Measurements from ENCODE around the gene CRACR2A. TPM values are rescaled to one million over a fixed set of nuclear protein-coding genes. Genes with fewer than 3 reads are reported as not detected.

Gene CRACR2A
- total RNA-seq, 1 experiment from 2014 or later = 0.92 TPM

DNA sequence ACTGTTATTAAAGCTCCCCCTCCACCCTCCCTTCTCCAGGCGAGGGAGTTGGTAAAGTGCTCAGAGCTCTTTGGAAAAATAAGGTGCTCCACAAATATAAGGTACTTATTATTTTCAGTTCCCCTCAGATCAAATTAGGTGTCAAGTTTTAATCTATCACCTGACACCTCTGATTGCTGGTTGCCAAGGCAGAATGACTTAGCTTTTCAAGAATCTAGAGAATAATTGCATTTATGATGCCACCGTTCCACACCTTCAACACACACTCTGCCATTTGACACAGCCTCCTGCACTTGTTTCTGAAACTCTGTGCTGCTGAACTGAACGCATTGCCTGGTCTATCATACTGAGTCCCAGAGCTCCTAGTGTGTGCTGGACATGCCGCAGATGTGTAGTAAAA is 128.6 kb downstream of the CRACR2A start:
- POLR2A ChIA-PET = no interaction called here
- Histone ChIP-seq H3K27me3 (ENCODE audit: control insufficient read depth, insufficient read depth, low read length) (no peaks in the 10 kb centered on the region; the same call in 1 of the 2 replicates), H3K9me3 (ENCODE audit: control insufficient read depth, insufficient read depth, low read depth, low read length) (no peaks in the 10 kb centered on the region), H3K4me1 (ENCODE audit: control insufficient read depth, insufficient read depth, low read length) (no peaks in the 10 kb centered on the region), H3K4me3 (ENCODE audit: low read depth in 2 of 2, low read length in 2 of 2) (no peak overlapping the region), H3K36me3 (ENCODE audit: control insufficient read depth, insufficient read depth, low read length) (no peaks in the 10 kb centered on the region), H3K27ac (ENCODE audit: low read length) (no peak overlapping the region)
- in situ Hi-C loops (cut with HindIII; ENCODE audit: low pct_unique_long_range_greater_than_20kb, low sequenced_read_pairs) (no loop called here), intact Hi-C loops (cut with micrococcal nuclease; ENCODE audit: unreplicated experiment) (no loop called here)
- CTCF ChIA-PET = no interaction called here
- BruUV-seq (replicated peaks) = no TSS peak
- ATAC-seq (no peak), DNase-seq (ENCODE audit: low read depth, low spot score) (no peak)
- TF ChIP-seq, protein P1, sequence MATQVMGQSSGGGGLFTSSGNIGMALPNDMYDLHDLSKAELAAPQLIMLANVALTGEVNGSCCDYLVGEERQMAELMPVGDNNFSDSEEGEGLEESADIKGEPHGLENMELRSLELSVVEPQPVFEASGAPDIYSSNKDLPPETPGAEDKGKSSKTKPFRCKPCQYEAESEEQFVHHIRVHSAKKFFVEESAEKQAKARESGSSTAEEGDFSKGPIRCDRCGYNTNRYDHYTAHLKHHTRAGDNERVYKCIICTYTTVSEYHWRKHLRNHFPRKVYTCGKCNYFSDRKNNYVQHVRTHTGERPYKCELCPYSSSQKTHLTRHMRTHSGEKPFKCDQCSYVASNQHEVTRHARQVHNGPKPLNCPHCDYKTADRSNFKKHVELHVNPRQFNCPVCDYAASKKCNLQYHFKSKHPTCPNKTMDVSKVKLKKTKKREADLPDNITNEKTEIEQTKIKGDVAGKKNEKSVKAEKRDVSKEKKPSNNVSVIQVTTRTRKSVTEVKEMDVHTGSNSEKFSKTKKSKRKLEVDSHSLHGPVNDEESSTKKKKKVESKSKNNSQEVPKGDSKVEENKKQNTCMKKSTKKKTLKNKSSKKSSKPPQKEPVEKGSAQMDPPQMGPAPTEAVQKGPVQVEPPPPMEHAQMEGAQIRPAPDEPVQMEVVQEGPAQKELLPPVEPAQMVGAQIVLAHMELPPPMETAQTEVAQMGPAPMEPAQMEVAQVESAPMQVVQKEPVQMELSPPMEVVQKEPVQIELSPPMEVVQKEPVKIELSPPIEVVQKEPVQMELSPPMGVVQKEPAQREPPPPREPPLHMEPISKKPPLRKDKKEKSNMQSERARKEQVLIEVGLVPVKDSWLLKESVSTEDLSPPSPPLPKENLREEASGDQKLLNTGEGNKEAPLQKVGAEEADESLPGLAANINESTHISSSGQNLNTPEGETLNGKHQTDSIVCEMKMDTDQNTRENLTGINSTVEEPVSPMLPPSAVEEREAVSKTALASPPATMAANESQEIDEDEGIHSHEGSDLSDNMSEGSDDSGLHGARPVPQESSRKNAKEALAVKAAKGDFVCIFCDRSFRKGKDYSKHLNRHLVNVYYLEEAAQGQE (IDR thresholded peaks at IDR 0.05; ENCODE audit: insufficient read depth in 1 of 2, low read depth in 2 of 2, low read length in 1 of 2) = no peak
- TF ChIP-seq POLR2AphosphoS5 (IDR thresholded peaks at IDR 0.05; ENCODE audit: low read depth, low read length) = no peak
- TF ChIP-seq SIN3A (IDR thresholded peaks at IDR 0.05; ENCODE audit: borderline replicate concordance, insufficient read depth, low read depth, low read length) = no peak
- TF ChIP-seq, protein P2, sequence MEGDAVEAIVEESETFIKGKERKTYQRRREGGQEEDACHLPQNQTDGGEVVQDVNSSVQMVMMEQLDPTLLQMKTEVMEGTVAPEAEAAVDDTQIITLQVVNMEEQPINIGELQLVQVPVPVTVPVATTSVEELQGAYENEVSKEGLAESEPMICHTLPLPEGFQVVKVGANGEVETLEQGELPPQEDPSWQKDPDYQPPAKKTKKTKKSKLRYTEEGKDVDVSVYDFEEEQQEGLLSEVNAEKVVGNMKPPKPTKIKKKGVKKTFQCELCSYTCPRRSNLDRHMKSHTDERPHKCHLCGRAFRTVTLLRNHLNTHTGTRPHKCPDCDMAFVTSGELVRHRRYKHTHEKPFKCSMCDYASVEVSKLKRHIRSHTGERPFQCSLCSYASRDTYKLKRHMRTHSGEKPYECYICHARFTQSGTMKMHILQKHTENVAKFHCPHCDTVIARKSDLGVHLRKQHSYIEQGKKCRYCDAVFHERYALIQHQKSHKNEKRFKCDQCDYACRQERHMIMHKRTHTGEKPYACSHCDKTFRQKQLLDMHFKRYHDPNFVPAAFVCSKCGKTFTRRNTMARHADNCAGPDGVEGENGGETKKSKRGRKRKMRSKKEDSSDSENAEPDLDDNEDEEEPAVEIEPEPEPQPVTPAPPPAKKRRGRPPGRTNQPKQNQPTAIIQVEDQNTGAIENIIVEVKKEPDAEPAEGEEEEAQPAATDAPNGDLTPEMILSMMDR (IDR thresholded peaks at IDR 0.05) = no peak
- TF ChIP-seq TCF7L2 (IDR thresholded peaks at IDR 0.05; ENCODE audit: low read depth, low read length) = no peak

DNA sequence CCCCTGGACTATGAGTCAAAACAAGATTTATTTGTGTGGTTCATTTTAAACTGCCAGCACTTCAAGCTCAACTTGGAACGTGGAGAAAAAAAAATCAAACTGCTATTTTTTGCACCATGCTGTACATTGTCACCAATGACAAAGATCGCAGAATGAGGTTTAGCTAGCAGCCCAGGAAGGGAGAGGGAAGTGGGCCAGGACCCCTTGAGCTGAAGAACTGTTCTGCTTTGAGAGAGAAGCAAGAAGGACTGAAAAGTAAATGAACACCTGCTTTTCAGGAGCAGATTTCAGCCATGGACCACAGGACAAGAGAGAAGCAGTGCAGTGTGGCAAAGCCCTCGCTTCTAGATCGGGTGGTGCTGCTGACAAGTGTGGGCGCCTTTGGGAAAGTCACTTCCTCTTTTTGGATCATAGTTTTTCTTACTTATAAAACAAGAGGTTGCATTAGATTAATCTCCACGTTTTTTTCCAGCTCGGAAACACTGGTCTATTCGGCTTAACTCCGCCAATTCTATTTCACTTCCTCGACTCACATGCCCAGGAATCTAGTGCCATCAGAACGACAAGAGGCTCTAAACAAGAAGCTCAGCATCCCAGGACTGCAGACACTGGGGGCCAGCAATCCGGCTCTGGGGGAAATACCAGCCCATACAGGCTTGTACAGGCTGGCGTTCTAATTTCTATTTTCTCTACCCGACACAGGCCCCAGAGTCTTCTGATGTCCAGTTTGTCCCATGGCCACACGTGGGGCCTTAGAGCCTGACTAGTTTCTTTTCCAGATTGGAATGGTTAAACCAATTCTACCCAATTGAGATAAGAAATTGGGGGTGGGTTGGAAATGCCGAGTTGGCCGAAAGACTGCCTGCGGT is 129.9 kb downstream of the CRACR2A start:
- H3K4me1 ChIP-seq (ENCODE audit: control insufficient read depth, insufficient read depth, low read length) = no peaks in the 10 kb centered on the region
- no peak for ATAC-seq
- in situ Hi-C loops (cut with HindIII; ENCODE audit: low pct_unique_long_range_greater_than_20kb, low sequenced_read_pairs) (no loop called here), intact Hi-C loops (cut with micrococcal nuclease; ENCODE audit: unreplicated experiment) (no loop called here)
- H3K36me3 ChIP-seq (ENCODE audit: control insufficient read depth, insufficient read depth, low read length) = no peaks in the 10 kb centered on the region
- no peak overlapping the region for H3K4me3 ChIP-seq (ENCODE audit: low read depth in 2 of 2, low read length in 2 of 2)
- H3K9me3 ChIP-seq (ENCODE audit: control insufficient read depth, insufficient read depth, low read depth, low read length) = no peaks in the 10 kb centered on the region
- no TSS peak for BruUV-seq (replicated peaks)
- H3K27ac ChIP-seq (ENCODE audit: low read length) = no peak overlapping the region
- ChIA-PET CTCF (no interaction called here), POLR2A (no interaction called here)
- H3K27me3 ChIP-seq (ENCODE audit: control insufficient read depth, insufficient read depth, low read length) = no peaks in the 10 kb centered on the region; the same call in 1 of the 2 replicates
- TF ChIP-seq, protein P1 (IDR thresholded peaks at IDR 0.05; ENCODE audit: insufficient read depth in 1 of 2, low read depth in 2 of 2, low read length in 1 of 2) = no peak
- TF ChIP-seq SIN3A (IDR thresholded peaks at IDR 0.05; ENCODE audit: borderline replicate concordance, insufficient read depth, low read depth, low read length) = no peak
- no peak for TF ChIP-seq TCF7L2 (IDR thresholded peaks at IDR 0.05; ENCODE audit: low read depth, low read length)
- TF ChIP-seq POLR2AphosphoS5 (IDR thresholded peaks at IDR 0.05; ENCODE audit: low read depth, low read length) = no peak
- TF ChIP-seq, protein P2 (IDR thresholded peaks at IDR 0.05) = no peak
- DNase-seq (ENCODE audit: low read depth, low spot score) = no peak

All from Panc1 (cell line).